A673 (cell line): ENCODE data around the gene PITPNM2. TPM values are rescaled to one million over a fixed set of nuclear protein-coding genes. Genes with fewer than 3 reads are reported as not detected.

Experiments
- Bru-seq: library from RNA; stranded (reverse); fragments of 400-500 nt; gene quantifications from one replicate; lab custom pipeline; 2021; lab: Mats Ljungman, UMichigan
- BruChase-seq, 2 experiments: library from RNA; stranded (reverse); fragments of 400-500 nt; gene quantifications; one replicate each; lab custom pipeline; 2021; lab: Mats Ljungman, UMichigan
- BruUV-seq: library from RNA; stranded (reverse); fragments of 400-500 nt; replicated peaks from 2 replicates; lab custom pipeline; 2021; lab: Mats Ljungman, UMichigan
- CTCF ChIA-PET: fragments of 300-600 bp; sonication (Branson Sonifier 250); formaldehyde crosslinking; loops from one replicate; lab custom pipeline; 2022; ENCODE audit warnings: antibody characterized with exemption; lab: Charles Lee
- POLR2A ChIA-PET: fragments of 300-600 bp; sonication (Branson Sonifier 250); formaldehyde crosslinking; loops from one replicate; lab custom pipeline; 2022; ENCODE audit warnings: antibody characterized with exemption; ENCODE audit not compliant: low non-redundant PET; lab: Charles Lee
- DNase-seq: peaks from one replicate; pipeline ENCODE4 v3.0.0-alpha.2; 2015; ENCODE audit warnings: low spot score
- H3K27ac ChIP-seq: fragments of 200-600 bp; sonication (generic); 2 replicates; pipeline ENCODE4 v1.5.1; 2016; ENCODE audit warnings: mixed run types, low read depth, mild to moderate bottlenecking, mixed read lengths, antibody characterized with exemption, low read length; ENCODE audit not compliant: poor library complexity, severe bottlenecking
- H3K27me3 ChIP-seq: fragments of 200-600 bp; sonication (generic); replicated peaks from 2 replicates; pipeline ENCODE4 v1.6.1; 2017; ENCODE audit warnings: mixed run types, low read depth, mild to moderate bottlenecking, mixed read lengths, antibody characterized with exemption, low read length; ENCODE audit not compliant: insufficient read depth, poor library complexity
- H3K36me3 ChIP-seq: fragments of 200-600 bp; sonication (generic); 2 replicates; pipeline ENCODE4 v1.6.1; 2016; ENCODE audit warnings: mixed run types, mild to moderate bottlenecking, mixed read lengths, antibody characterized with exemption, low read length; ENCODE audit not compliant: insufficient read depth, poor library complexity, severe bottlenecking
- H3K4me1 ChIP-seq: fragments of 200-600 bp; sonication (generic); 2 replicates; pipeline ENCODE4 v1.6.1; 2017; ENCODE audit warnings: mixed run types, mild to moderate bottlenecking, mixed read lengths, antibody characterized with exemption, low read length; ENCODE audit not compliant: insufficient read depth, poor library complexity, severe bottlenecking
- H3K4me3 ChIP-seq: fragments of 200-600 bp; sonication (generic); 2 replicates; pipeline ENCODE4 v1.5.1; 2016; ENCODE audit warnings: low read depth, mixed run types, mild to moderate bottlenecking, mixed read lengths, low read length; ENCODE audit not compliant: poor library complexity, severe bottlenecking
- H3K9me3 ChIP-seq: fragments of 200-600 bp; sonication (generic); 2 replicates; pipeline ENCODE4 v1.6.1; 2016; ENCODE audit warnings: mixed run types, low read depth, mild to moderate bottlenecking, mixed read lengths, antibody characterized with exemption, low read length; ENCODE audit not compliant: poor library complexity, severe bottlenecking
- CTCF ChIP-seq: fragments of 300-800, 200-600 bp; sonication (generic); conservative IDR thresholded peaks from 2 replicates; pipeline ENCODE4 v1.5.1; 2017; ENCODE audit warnings: low read depth, mild to moderate bottlenecking, antibody characterized with exemption, low read length, moderate library complexity, mixed read lengths
- EZH2 ChIP-seq: fragments of 200-600 bp; sonication (generic); IDR thresholded peaks from 2 replicates; pipeline ENCODE4 v1.6.1; 2017; ENCODE audit warnings: borderline replicate concordance, low read depth, mild to moderate bottlenecking, mixed read lengths, antibody characterized with exemption, low read length; ENCODE audit not compliant: poor library complexity, severe bottlenecking
- intact Hi-C: fragments of 100-400 bp; cut with micrococcal nuclease; formaldehyde crosslinking; loops from one replicate; pipeline ENCODE4 v1.10.0; 2022; ENCODE audit not compliant: unreplicated experiment
- long read RNA-seq: library from polyadenylated mRNA; stranded (forward); transcript quantifications from one replicate; pipeline ENCODE4 v2.0.0, GENCODE V29; 2022
- total RNA-seq: library from RNA; stranded (reverse); gene quantifications from 2 replicates; pipeline ENCODE4 v1.2.3, GENCODE V29; 2021

The PITPNM2 gene
- total RNA-seq (6.4 and 8.9 TPM in 2 replicates), Bru-seq, nascent RNA (percentile 47 among the genes with signal in this experiment), BruChase-seq, experiment 1, labeled RNA remaining after a 2-hour chase (percentile 45 among the genes with signal in this experiment), BruChase-seq, experiment 2, labeled RNA remaining after a 6-hour chase (percentile 53 among the genes with signal in this experiment)
- long read RNA-seq, partial matches to known transcripts: 4 of 10 reads
- long read RNA-seq, other reads (novel, unspliced or antisense): 6 of 10 reads

GRCh38 chr12:123150744-123151456 lies at the start of gene PITPNM2:
TSS of gene PITPNM2 (minus strand) at chr12:123151090. CDS start at chr12:123034590, 116,500 bp downstream.
- intact Hi-C loops: loop anchor here (5.0 kb wide), 1 partner anchor 169 kb away; the partner anchor contains the start of gene ARL6IP4
- no peak for TF ChIP-seq CTCF
- TF ChIP-seq EZH2: no peak
- BruUV-seq: no TSS peak
- Histone ChIP-seq H3K27me3 (no peaks in the 10 kb centered on the region), H3K27ac (peak within 1 kb of the TSS; percentile 76), H3K9me3 (no peaks in the 10 kb centered on the region), H3K36me3 (peaks cover 12% of the 10 kb centered on the region), H3K4me1 (peaks cover 12% of the 10 kb centered on the region), H3K4me3 (peak within 1 kb of the TSS; percentile 70)
- ChIA-PET POLR2A (no interaction called here), CTCF (interaction anchor here (0.6 kb wide), 1 partner anchor 107 kb away, joined by 8 read pairs; no protein-coding TSS in a partner anchor)
- DNase-seq: peak; percentile 72

DNA sequence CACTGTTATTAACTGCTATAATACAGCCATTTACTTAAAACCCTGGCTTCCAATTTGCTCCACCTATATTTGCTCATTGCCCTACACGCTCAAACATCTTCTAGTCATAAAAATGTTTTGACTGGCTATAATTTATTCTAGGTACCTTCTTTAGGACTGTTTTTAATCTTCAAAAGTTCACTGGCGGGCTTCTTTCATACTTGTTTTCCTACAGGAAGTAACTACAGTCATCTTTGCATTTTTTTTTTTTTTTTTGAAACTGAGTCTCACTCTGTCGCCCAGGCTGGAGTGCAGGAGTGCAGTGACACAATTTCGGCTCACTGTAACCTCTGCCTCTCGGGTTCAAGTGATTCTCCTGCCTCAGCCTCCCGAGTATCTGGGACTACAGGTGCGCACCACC lies 49.5 kb upstream of the PITPNM2 start:
- no peak overlapping the region for H3K27ac ChIP-seq
- ChIA-PET CTCF (no interaction called here), POLR2A (no interaction called here)
- H3K4me1 ChIP-seq: no peaks in the 10 kb centered on the region
- BruUV-seq: no TSS peak
- no peaks in the 10 kb centered on the region for H3K9me3 ChIP-seq
- H3K4me3 ChIP-seq: no peak overlapping the region
- peaks cover 56% of the 10 kb centered on the region for H3K36me3 ChIP-seq
- TF ChIP-seq EZH2 (no peak), CTCF (no peak)
- intact Hi-C loops: no loop called here
- H3K27me3 ChIP-seq: no peaks in the 10 kb centered on the region
- DNase-seq: no peak

- ChIA-PET CTCF (no interaction called here), POLR2A (interaction anchor here (0.6 kb wide), 1 partner anchor 79 kb away, joined by 5 read pairs; no protein-coding TSS in a partner anchor)
- Histone ChIP-seq H3K36me3 (peaks cover 53% of the 10 kb centered on the region), H3K4me3 (no peak overlapping the region), H3K27me3 (no peaks in the 10 kb centered on the region), H3K9me3 (no peaks in the 10 kb centered on the region), H3K4me1 (no peaks in the 10 kb centered on the region), H3K27ac (no peak overlapping the region)
- BruUV-seq: no TSS peak
- intact Hi-C loops: no loop called here
- TF ChIP-seq CTCF (no peak), EZH2 (no peak)
- peak; percentile 26 for DNase-seq
Observed at GRCh38 chr12:123199936-123200335, 49.0 kb upstream of the PITPNM2 start.
